HG03354 (cell line): Measurements from ENCODE around the gene NUDT2.

ENCODE experiments used
- ATAC-seq: cut with Tn5 transposase; IDR thresholded peaks from one replicate; pipeline ENCODE4 v1.9.1; 2021; ENCODE audit warnings: mild to moderate bottlenecking; ENCODE audit not compliant: unreplicated experiment, poor library complexity, severe bottlenecking

Gene NUDT2

DNA sequence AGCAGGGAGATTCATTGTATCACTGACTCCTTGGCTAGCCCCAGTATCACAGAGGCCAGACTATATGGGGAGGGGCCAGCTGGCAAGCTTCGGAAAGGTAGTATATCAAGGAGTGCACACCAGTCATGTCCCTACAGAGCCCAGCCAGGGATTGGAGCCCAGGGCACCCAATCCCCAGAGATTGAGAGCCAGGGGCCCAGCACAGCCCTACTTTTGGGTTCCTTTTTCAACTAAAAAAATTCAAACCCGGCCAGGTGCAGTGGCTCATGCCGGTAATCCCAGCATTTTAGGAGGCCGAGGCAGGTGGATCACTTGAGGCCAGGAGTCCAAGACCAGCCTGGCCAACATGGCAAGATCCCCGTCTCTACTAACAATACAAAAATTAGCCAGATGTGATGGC, 52.7 kb downstream of the NUDT2 start:
- no peak for ATAC-seq

DNA sequence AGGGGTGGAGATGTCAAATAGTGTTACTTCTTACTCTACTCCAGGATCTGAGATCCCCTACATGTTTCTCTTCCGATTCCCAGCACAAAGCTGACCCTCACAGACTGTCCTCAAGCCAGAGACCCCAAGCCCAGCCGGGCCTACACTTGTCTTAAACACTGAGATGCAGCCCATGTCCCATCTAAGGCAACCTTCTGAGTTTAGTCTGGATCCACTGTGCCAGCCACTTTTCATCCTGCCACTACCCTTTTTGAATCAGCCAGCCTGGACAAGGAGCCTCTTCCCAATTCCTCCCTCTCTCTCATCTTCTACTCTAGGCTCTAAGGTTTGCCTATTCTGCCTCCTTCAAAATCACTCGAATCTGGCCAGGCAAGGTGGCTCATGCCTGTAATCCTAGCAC, 53.5 kb downstream of the NUDT2 start:
- ATAC-seq: no peak

DNA sequence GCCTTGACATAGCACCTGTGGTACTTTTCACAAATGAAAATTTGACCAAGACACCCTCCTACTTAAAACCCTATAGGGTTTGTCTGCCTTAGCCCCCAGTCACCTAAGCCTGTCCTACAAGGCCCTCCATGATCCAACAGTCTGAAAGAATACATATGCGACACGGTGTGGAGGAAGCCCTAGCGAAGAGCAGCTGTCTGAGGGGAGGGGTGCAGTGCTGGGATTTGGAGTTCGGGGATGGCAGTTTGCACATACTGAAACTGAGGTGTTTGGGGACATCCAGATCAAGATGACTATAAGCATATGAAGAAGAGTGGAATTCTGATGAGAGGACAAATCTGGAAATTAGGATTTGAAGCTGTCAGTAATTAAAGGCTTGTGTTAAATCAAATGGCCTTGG, 54.5 kb downstream of the NUDT2 start:
- ATAC-seq: no peak

DNA sequence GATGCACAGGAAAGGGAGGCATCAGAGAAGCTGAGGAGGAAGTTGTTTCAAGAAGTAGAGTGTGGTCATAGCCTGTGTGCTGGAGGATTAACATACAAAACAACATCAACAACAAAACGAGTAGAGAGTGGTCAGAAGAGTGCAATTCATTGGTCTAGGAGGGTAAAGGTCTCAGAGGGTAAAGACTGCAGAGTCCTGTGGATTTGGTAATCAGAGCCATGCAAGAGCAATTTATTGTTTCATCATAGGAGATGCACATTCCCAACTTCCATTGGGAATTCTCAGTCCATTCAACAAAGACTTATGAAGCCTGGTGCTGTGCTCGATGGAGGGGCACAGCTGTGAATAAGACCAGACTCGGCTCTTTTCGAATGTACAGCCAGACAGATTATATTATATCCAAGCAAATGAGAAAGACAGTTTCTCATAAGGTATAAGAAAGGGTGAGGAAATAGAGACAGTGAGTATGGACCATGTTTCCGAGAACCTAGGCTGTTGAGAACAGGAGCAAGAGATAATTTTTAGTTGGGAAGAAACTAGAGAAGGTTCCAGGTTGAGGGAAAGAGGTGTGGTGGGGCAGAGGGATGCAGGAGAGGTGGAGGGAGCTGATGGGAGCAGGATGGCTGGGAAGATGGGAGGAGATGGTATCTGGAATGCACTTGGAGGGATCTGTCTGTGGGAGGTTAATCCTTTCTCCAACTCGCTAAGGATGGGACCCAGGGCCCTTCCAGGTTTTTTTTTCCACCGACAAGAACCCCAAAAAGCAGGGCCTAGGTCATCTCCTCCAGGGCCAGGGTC, 55.2 kb downstream of the NUDT2 start:
- ATAC-seq: no peak

DNA sequence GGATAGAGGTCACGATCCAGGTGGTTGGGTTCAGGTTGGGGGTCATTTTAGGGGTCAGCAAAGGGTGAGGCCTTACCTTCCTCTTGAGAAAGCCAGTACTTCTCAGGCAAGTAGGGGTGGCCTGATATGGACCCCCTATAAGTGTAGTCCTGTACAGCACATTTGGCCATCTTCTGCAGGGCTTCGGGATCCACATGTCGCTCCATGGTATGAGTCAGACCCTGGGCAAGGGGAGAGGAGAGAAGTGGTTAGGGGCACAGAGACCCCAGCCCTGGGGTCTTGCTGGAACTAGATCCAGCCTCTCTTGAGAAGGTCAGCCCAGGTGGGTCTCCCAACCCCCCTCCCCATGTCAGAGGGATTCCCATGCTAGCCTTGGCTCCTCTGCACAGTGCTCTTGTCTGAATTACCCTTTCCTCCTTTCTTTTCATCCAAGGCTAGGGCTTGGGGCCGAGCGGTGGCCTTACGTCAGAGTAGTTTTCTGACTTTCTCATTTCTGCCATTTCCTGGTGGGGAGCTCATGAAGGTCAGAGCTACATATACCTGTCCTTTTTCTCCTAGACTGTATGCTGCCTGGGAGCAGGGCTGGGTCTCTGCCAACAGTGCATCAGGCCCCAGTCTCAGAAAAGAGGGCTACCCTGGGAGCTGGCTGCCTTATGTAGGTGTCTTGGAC, 56.3 kb downstream of the NUDT2 start:
- no peak for ATAC-seq

DNA sequence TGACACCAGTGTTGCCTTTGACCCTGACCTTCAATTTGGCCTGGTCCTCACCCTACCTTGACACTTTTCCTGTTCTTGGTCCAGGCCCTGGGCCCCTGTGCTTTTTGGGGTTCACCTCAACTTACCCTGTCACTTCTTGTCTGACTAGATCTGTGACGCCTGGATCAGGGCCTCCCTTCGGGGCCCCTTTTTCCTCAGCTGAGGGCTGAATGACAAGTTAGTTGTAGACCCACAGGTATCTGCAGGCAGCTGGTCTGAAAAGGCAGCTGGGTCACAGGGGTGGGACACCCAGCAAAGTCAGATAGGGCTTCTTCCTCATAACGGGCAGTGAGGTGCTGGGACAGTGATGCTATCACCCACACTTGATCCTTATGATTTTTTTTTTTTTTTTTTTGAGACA, 57.3 kb downstream of the NUDT2 start:
- ATAC-seq: no peak

DNA sequence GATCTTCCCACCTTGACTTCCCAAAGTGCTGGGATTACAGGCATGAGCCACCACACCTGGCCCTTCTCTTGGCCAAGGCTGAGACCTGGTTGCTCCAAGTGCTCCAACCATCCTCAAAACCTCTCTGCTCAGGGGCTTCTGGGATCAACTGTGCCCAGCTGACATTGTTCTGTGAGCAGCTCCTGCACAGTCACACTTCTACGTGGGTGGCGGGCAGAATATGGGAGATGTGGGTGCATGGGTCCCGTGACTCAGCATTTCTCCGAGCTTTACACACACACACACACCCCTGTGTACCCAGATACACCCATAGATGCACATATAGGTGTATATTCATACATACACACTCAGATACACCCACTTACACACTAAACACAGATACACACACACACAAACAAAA, 57.9 kb downstream of the NUDT2 start:
- ATAC-seq: no peak

DNA sequence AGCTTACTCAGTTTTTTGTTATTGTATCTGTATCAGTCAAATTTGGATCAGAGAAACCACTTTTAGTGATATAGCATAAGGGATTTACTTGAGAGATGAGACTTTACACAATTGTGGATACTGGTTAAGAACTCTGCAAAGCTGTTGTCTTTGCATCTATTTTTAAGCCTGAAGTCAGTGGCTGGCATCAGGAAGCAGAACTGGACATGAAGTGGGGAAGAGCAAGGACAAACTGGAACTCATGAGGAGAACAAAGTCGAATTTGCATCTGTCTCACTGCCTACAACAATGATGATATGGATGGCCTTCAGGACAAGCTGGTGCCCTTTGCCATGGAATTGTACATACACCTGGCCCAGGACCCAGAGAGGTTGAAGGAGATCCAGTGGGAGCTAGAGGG, 63.1 kb downstream of the NUDT2 start:
- ATAC-seq: no peak
